ENCODE measurements around the gene FANK1. TPM values are rescaled to one million over a fixed set of nuclear protein-coding genes. Genes with fewer than 3 reads are reported as not detected.

The FANK1 gene
- total RNA-seq, 1 donor from 2014 or later = 9.5 TPM

GRCh38 chr10:126052171-126052570 is 155.8 kb downstream of the FANK1 start:
- Mint-ChIP-seq H3K9me3 (no peaks in the 10 kb centered on the region), H3K4me3 (no peak overlapping the region), H3K36me3 (no peaks in the 10 kb centered on the region)

DNA sequence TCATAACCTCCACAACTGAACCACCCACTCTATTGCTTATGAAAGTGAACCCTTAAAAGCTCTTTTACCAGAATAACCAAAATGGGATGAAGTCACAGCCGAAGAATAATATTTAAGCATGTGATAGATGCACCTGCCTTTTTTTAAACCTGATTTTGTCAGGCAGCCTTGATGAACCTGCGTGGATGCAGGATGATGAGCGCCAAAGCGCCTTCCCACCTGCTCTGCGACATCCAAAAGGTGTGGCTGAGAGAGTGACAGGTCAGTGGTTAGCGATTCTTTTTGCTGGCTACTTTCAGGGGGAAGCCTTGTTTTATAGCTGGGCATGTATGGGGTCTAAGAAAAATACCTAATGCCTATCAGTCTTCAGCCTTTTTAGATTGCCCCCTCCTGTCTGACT is 157.8 kb downstream of the FANK1 start:
- Mint-ChIP-seq H3K9me3 (no peaks in the 10 kb centered on the region), H3K27me3 (peaks cover 14% of the 10 kb centered on the region), H3K4me3 (no peak overlapping the region), H3K36me3 (no peaks in the 10 kb centered on the region), H3K27ac (no peak overlapping the region), H3K4me1 (ENCODE audit: unreplicated experiment) (peaks cover 22% of the 10 kb centered on the region)
- TF ChIP-seq CTCF (conservative IDR thresholded peaks at IDR 0.05) = no peak
- DNase-seq (ENCODE audit: extremely low spot score, unreplicated experiment) = no peak

More at GRCh38 chr10:126052171-126052570, 155.8 kb downstream of the FANK1 start:
- no peak overlapping the region for H3K27ac Mint-ChIP-seq
- H3K4me1 Mint-ChIP-seq (ENCODE audit: unreplicated experiment) = peaks cover 4% of the 10 kb centered on the region
- TF ChIP-seq CTCF (conservative IDR thresholded peaks at IDR 0.05) = no peak
- H3K27me3 Mint-ChIP-seq = peaks cover 8% of the 10 kb centered on the region
- no peak for DNase-seq (ENCODE audit: extremely low spot score, unreplicated experiment)

GRCh38 chr10:126057494-126057893 is 161.1 kb downstream of the FANK1 start:
- no peak overlapping the region for H3K27ac Mint-ChIP-seq
- H3K4me3 Mint-ChIP-seq = no peak overlapping the region
- DNase-seq (ENCODE audit: extremely low spot score, unreplicated experiment) = peak; percentile 53
- no peak for TF ChIP-seq CTCF (conservative IDR thresholded peaks at IDR 0.05)
- H3K36me3 Mint-ChIP-seq = no peaks in the 10 kb centered on the region
- H3K4me1 Mint-ChIP-seq (ENCODE audit: unreplicated experiment) = peaks cover 33% of the 10 kb centered on the region
- peaks cover 6% of the 10 kb centered on the region for H3K9me3 Mint-ChIP-seq
- peaks cover 8% of the 10 kb centered on the region for H3K27me3 Mint-ChIP-seq

DNA sequence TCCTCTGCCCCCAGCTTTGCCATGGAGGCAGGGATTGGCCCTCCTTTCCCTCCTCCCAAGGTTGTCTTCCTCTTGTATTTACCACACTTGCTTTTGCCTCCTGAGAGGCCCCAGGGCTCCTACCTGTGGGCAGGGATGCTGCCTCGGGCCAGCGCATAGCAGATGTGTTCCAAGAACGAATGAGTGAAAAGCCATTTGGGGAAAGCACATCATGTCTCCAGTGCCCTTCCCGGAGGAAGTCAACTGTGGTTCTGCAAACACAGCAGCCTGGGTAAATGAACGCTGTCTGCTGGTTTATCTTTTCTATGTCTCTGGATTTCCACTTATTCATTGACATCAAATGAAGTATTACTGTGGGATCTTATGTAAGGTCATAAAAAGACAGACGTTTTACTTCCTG is 161.7 kb downstream of the FANK1 start:
- peak; percentile 37 for DNase-seq (ENCODE audit: extremely low spot score, unreplicated experiment)
- Mint-ChIP-seq H3K27me3 (peaks cover 8% of the 10 kb centered on the region), H3K36me3 (no peaks in the 10 kb centered on the region), H3K4me1 (ENCODE audit: unreplicated experiment) (peaks cover 33% of the 10 kb centered on the region), H3K4me3 (peak overlapping the region; percentile 45), H3K9me3 (peaks cover 6% of the 10 kb centered on the region), H3K27ac (peak overlapping the region; percentile 33)
- no peak for TF ChIP-seq CTCF (conservative IDR thresholded peaks at IDR 0.05)

DNA sequence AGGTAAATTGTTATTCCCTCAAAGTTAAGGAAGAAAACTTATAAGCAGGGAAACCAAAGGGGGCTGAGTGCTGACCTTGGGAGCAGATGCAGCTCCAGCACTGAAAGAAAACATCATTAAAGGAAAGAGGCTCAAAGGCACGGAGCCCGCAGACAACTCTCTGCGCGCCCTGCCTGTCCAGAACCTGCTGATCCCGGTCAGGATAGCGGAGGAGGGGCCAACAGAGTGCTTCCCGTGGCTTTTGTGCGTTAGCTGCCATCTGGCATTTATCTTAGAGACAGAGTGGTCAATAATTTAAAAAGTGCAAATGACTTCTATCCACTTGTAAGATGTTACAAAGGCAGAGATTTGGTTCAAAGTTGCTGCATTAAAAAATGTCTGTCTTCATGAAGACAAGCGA is 162.1 kb downstream of the FANK1 start:
- H3K9me3 Mint-ChIP-seq = peaks cover 6% of the 10 kb centered on the region
- peaks cover 37% of the 10 kb centered on the region for H3K4me1 Mint-ChIP-seq (ENCODE audit: unreplicated experiment)
- H3K36me3 Mint-ChIP-seq = peaks cover 3% of the 10 kb centered on the region
- TF ChIP-seq CTCF (conservative IDR thresholded peaks at IDR 0.05) = no peak
- peaks cover 8% of the 10 kb centered on the region for H3K27me3 Mint-ChIP-seq
- H3K4me3 Mint-ChIP-seq = peak overlapping the region; percentile 45
- H3K27ac Mint-ChIP-seq = peak overlapping the region; percentile 33
- peak; percentile 58 for DNase-seq (ENCODE audit: extremely low spot score, unreplicated experiment)

Other genes with a start within 250 kb of the FANK1 start
- not detected in 2 replicates for gene TEX36, start 213.4 kb upstream of the FANK1 start, total RNA-seq (ENCODE audit: low replicate concordance)
- gene EDRF1, start 176.9 kb upstream of the FANK1 start, total RNA-seq (ENCODE audit: low replicate concordance) = 27.7 and 35.4 TPM in 2 replicates
- gene MMP21, start 120.7 kb upstream of the FANK1 start, total RNA-seq (ENCODE audit: low replicate concordance) = 0.31 TPM in 1 of 2 replicates, not detected in the other
- gene UROS, start 73.3 kb upstream of the FANK1 start, total RNA-seq (ENCODE audit: low replicate concordance) = 42.0 and 52.5 TPM in 2 replicates
- 55.9 and 81.5 TPM in 2 replicates for gene BCCIP, start 73.0 kb upstream of the FANK1 start, total RNA-seq (ENCODE audit: low replicate concordance)
- 33.2 and 46.4 TPM in 2 replicates for gene DHX32, start 15.3 kb upstream of the FANK1 start, total RNA-seq (ENCODE audit: low replicate concordance)